ENCODE data around the gene GSTT2B.

GSTT2B gene

GRCh38 chr22:23910496-23911190 is 50.4 kb downstream of the GSTT2B start:
- TF ChIP-seq EP300 (IDR thresholded peaks at IDR 0.05; ENCODE audit: borderline replicate concordance) (no peak), TEAD4 (IDR thresholded peaks at IDR 0.05) (no peak), YY1 (IDR thresholded peaks at IDR 0.05; ENCODE audit: low read depth) (no peak), RAD21 (IDR thresholded peaks at IDR 0.05; ENCODE audit: low read depth) (no peak), ZBTB7A (IDR thresholded peaks at IDR 0.05; ENCODE audit: low read depth) (no peak), TAF1 (IDR thresholded peaks at IDR 0.05; ENCODE audit: low read depth) (no peak), CREB1 (IDR thresholded peaks at IDR 0.05; ENCODE audit: low read depth) (no peak), CEBPB (IDR thresholded peaks at IDR 0.05) (no peak), MAX (IDR thresholded peaks at IDR 0.05) (no peak), FOXM1 (IDR thresholded peaks at IDR 0.05; ENCODE audit: borderline replicate concordance, low read depth) (no peak), USF1 (IDR thresholded peaks at IDR 0.05) (no peak), REST (IDR thresholded peaks at IDR 0.05; ENCODE audit: low read depth) (no peak), NFIC (IDR thresholded peaks at IDR 0.05) (no peak), TCF12 (IDR thresholded peaks at IDR 0.05; ENCODE audit: low read depth) (no peak), EGR1 (IDR thresholded peaks at IDR 0.05) (no peak)

- TF ChIP-seq RAD21 (IDR thresholded peaks at IDR 0.05; ENCODE audit: low read depth) = no peak
- no peak for TF ChIP-seq MAX (IDR thresholded peaks at IDR 0.05)
- no peak for TF ChIP-seq YY1 (IDR thresholded peaks at IDR 0.05; ENCODE audit: low read depth)
- TF ChIP-seq CEBPB (IDR thresholded peaks at IDR 0.05) = no peak
- TF ChIP-seq EGR1 (IDR thresholded peaks at IDR 0.05) = no peak
- TF ChIP-seq ZBTB7A (IDR thresholded peaks at IDR 0.05; ENCODE audit: low read depth) = no peak
- no peak for TF ChIP-seq TAF1 (IDR thresholded peaks at IDR 0.05; ENCODE audit: low read depth)
- no peak for TF ChIP-seq NFIC (IDR thresholded peaks at IDR 0.05)
- TF ChIP-seq TEAD4 (IDR thresholded peaks at IDR 0.05) = no peak
- no peak for TF ChIP-seq FOXM1 (IDR thresholded peaks at IDR 0.05; ENCODE audit: borderline replicate concordance, low read depth)
- no peak for TF ChIP-seq REST (IDR thresholded peaks at IDR 0.05; ENCODE audit: low read depth)
- no peak for TF ChIP-seq EP300 (IDR thresholded peaks at IDR 0.05; ENCODE audit: borderline replicate concordance)
- no peak for TF ChIP-seq CREB1 (IDR thresholded peaks at IDR 0.05; ENCODE audit: low read depth)
Observed at GRCh38 chr22:23909296-23909898, 51.6 kb downstream of the GSTT2B start.

GRCh38 chr22:23908587-23909205 is 52.3 kb downstream of the GSTT2B start:
- TF ChIP-seq NFIC (IDR thresholded peaks at IDR 0.05) (no peak), ZBTB7A (IDR thresholded peaks at IDR 0.05; ENCODE audit: low read depth) (no peak), REST (IDR thresholded peaks at IDR 0.05; ENCODE audit: low read depth) (no peak)
